Keratinocyte (primary cell): ENCODE measurements around the gene CHIT1.

Experiments
- EZH2 ChIP-seq: IDR thresholded peaks from one replicate; pipeline ENCODE4 v1.6.1; 2012; ENCODE audit warnings: inconsistent platforms, mild to moderate bottlenecking, low read length, moderate library complexity
- TF ChIP-seq, protein P1 (sequence below), 3 experiments: IDR thresholded peaks in 1 of 3; conservative IDR thresholded peaks in 1 of 3; optimal IDR thresholded peaks in 1 of 3; 2 replicates in 2 of 3; 3 replicates in 1 of 3; pipeline versions ENCODE3 to v1.5.1; 2011; ENCODE audit warnings: low read length in 3 of 3, mild to moderate bottlenecking in 3 of 3, moderate library complexity in 2 of 3, control low read depth in 1 of 3, inconsistent platforms in 1 of 3; ENCODE audit not compliant: insufficient read depth in 2 of 3; ENCODE audit errors: extremely low read depth in 1 of 3

DNA sequence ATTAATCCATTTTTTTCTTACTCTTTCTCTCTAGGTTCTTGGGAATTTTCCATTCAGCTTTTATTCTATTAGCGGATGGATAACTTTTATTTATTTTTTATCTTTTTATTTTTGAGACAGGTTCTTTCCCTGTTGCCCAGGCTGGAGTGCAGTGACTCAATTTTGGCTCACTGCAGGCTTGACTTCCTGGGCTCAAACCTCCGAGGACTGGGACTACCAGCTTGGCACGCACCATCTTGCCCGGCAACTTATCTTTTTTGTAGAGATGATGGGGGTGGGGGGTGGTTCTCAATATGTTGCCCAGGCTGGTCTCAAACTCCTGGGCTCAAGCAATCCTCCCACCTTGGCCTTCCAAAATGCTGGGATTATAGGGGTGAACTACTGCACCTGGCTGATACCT, 36.1 kb upstream of the CHIT1 start:
- TF ChIP-seq, protein P1, sequence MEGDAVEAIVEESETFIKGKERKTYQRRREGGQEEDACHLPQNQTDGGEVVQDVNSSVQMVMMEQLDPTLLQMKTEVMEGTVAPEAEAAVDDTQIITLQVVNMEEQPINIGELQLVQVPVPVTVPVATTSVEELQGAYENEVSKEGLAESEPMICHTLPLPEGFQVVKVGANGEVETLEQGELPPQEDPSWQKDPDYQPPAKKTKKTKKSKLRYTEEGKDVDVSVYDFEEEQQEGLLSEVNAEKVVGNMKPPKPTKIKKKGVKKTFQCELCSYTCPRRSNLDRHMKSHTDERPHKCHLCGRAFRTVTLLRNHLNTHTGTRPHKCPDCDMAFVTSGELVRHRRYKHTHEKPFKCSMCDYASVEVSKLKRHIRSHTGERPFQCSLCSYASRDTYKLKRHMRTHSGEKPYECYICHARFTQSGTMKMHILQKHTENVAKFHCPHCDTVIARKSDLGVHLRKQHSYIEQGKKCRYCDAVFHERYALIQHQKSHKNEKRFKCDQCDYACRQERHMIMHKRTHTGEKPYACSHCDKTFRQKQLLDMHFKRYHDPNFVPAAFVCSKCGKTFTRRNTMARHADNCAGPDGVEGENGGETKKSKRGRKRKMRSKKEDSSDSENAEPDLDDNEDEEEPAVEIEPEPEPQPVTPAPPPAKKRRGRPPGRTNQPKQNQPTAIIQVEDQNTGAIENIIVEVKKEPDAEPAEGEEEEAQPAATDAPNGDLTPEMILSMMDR (optimal IDR thresholded peaks at IDR 0.05 in 1 of 3, IDR thresholded peaks at IDR 0.05 in 1 of 3, conservative IDR thresholded peaks at IDR 0.05 in 1 of 3; ENCODE audit: extremely low read depth in 1 of 3, insufficient read depth in 2 of 3, low read length in 3 of 3): no peak
- no peak for TF ChIP-seq EZH2
